ENCODE measurements around the gene ZC3H6. TPM values are rescaled to one million over a fixed set of nuclear protein-coding genes. Genes with fewer than 3 reads are reported as not detected.

Gene ZC3H6
- polyA plus RNA-seq, 1 donor from 2014 or later, result 7.5 TPM

GRCh38 chr2:112301171-112301584, 25.8 kb downstream of the ZC3H6 start:
- Mint-ChIP-seq H3K27ac (no peak overlapping the region), H3K9me3 (no peaks in the 10 kb centered on the region), H3K36me3 (peaks cover 23% of the 10 kb centered on the region), H3K27me3 (no peaks in the 10 kb centered on the region), H3K4me1 (peaks cover 2 to 14% (median 4%) of the 10 kb centered on the region in 3 donors), H3K4me3 (no peak overlapping the region)

DNA sequence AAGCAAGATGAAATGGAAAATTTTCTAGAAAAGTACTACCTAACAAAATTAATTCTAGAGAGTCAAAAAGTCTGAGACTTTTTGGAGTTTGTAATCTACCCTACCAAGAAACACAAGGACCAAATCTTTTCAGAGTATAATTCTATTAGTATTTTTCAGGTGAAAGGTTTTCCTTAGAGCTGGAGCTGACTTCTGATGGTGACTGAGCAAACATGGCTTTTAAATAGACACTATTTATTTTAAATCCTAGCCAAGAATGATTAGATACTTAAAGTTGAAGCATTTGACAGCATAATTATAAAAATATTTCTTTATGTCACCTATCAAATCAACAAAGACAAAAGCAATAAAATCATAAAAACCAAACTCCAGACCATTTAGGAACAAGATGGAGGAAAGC, 26.6 kb downstream of the ZC3H6 start:
- Mint-ChIP-seq H3K27me3 (no peaks in the 10 kb centered on the region), H3K4me3 (no peak overlapping the region), H3K9me3 (no peaks in the 10 kb centered on the region), H3K4me1 (peaks cover 2 to 14% (median 4%) of the 10 kb centered on the region in 3 donors), H3K27ac (no peak overlapping the region), H3K36me3 (peaks cover 29% of the 10 kb centered on the region)

DNA sequence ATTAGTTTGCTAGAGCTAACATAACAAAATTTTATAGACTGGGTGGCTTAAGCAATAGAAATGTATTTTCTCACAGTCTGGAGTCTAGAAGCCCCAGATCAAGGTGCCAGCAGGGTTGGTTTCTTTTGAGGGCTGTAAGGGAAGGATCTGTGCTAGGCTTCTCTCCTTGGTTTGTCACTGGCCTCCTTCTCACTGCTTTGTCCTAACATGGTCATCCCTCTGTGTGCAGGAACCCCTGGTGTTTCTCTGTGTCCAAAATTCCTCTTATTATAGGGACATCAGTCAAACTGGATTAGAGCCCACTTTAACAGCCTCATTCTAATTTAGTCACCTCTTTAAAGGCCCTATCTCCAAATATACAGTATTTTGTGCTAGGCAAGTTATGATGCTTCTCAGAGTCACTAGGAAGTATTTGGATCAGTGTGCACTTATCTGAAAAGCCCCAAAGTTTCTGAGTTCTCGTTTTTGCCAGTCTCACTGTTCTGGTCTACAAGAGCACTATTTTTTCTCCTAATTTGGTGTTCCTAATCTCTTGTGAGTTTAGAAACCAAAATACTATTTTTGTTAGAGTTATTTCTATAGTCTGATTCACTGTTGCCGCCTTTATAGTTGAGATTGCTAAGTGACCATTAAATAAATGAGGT, 29.0 kb downstream of the ZC3H6 start:
- H3K27me3 Mint-ChIP-seq, result no peaks in the 10 kb centered on the region
- H3K4me3 Mint-ChIP-seq, result no peak overlapping the region
- peak overlapping the region in 1 of 3 donors; percentile 41 for H3K27ac Mint-ChIP-seq
- peaks cover 28% of the 10 kb centered on the region for H3K36me3 Mint-ChIP-seq
- H3K9me3 Mint-ChIP-seq, result no peaks in the 10 kb centered on the region
- peaks cover 2 to 14% (median 4%) of the 10 kb centered on the region in 3 donors for H3K4me1 Mint-ChIP-seq

DNA sequence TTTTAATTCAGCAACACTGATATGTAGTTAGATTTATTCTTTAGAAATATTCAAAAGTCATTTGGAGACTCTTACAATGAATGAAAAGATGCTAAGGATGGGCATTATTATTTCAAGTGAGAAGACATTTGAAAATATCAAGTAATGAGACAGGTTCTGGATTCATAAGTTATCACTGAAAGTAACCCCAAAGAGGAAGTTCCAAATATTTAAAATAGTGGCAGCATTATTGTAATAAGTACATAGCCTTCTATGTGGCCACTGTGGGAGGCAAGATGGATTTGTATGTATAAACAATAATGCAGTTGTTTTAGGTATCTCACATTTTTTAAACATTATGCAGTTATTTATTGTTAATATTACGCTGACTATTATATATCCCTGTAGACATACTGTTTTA, 29.7 kb downstream of the ZC3H6 start:
- no peaks in the 10 kb centered on the region for H3K9me3 Mint-ChIP-seq
- H3K36me3 Mint-ChIP-seq, result peaks cover 28% of the 10 kb centered on the region
- H3K27me3 Mint-ChIP-seq, result no peaks in the 10 kb centered on the region
- no peak overlapping the region for H3K4me3 Mint-ChIP-seq
- H3K4me1 Mint-ChIP-seq, result peaks cover 2 to 14% (median 4%) of the 10 kb centered on the region in 3 donors
- H3K27ac Mint-ChIP-seq, result no peak overlapping the region

- peaks cover 15% of the 10 kb centered on the region for H3K36me3 Mint-ChIP-seq
- H3K4me1 Mint-ChIP-seq, result no peaks in the 10 kb centered on the region
- no peak overlapping the region for H3K27ac Mint-ChIP-seq
- H3K4me3 Mint-ChIP-seq, result no peak overlapping the region
- no peaks in the 10 kb centered on the region for H3K9me3 Mint-ChIP-seq
- H3K27me3 Mint-ChIP-seq, result no peaks in the 10 kb centered on the region
Measured at GRCh38 chr2:112310906-112311305, 35.5 kb downstream of the ZC3H6 start.

DNA sequence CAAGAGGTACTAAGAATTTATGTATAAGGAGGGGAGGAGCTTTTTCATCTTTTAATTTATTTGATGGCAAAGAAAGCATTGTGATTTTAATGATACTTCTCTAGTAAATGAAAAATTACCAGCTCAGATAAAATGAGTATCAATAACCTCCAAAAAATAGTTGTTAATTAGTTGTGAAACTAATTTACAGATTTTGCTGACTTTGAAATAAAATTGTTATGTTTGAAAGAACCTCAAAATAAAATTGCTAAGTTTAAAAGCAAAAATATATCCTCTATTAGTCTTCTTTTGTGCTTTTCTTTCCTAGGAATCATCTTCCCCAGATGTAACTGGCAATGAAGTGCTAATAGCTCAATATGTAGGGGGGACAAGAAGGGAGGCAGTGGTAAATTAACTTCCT, 36.5 kb downstream of the ZC3H6 start:
- H3K27ac Mint-ChIP-seq, result no peak overlapping the region

GRCh38 chr2:112312821-112313220, 37.4 kb downstream of the ZC3H6 start:
- Mint-ChIP-seq H3K27me3 (no peaks in the 10 kb centered on the region), H3K4me1 (no peaks in the 10 kb centered on the region), H3K36me3 (peaks cover 10% of the 10 kb centered on the region), H3K9me3 (no peaks in the 10 kb centered on the region), H3K27ac (peak overlapping the region in 1 of 3 donors; percentile 7), H3K4me3 (no peak overlapping the region)

More for the DNA sequence above, 36.5 kb downstream of the ZC3H6 start:
- Mint-ChIP-seq H3K36me3 (peaks cover 10% of the 10 kb centered on the region), H3K4me1 (no peaks in the 10 kb centered on the region), H3K9me3 (no peaks in the 10 kb centered on the region), H3K4me3 (no peak overlapping the region), H3K27me3 (no peaks in the 10 kb centered on the region)

DNA sequence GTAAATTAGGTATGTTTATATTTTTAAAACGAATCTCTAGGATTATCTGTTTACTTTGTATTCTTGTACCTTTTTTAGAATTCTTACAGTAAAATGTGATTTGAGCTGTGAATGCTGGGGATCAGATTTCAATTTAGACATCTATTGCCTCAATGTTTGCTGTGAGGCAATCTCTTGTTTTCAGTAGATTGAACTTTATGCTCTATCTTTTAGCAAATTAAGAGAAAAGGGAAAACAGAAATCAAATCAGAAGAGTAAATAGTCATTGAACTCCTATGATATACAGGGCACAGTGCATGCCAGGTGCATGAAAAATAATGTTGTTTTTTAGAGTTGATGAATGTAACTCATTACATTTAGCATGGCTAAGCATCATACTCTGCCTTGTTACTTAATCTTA, 39.5 kb downstream of the ZC3H6 start:
- Mint-ChIP-seq H3K27me3 (no peaks in the 10 kb centered on the region), H3K27ac (no peak overlapping the region), H3K4me3 (no peak overlapping the region), H3K9me3 (no peaks in the 10 kb centered on the region), H3K36me3 (peaks cover 16% of the 10 kb centered on the region), H3K4me1 (no peaks in the 10 kb centered on the region)

DNA sequence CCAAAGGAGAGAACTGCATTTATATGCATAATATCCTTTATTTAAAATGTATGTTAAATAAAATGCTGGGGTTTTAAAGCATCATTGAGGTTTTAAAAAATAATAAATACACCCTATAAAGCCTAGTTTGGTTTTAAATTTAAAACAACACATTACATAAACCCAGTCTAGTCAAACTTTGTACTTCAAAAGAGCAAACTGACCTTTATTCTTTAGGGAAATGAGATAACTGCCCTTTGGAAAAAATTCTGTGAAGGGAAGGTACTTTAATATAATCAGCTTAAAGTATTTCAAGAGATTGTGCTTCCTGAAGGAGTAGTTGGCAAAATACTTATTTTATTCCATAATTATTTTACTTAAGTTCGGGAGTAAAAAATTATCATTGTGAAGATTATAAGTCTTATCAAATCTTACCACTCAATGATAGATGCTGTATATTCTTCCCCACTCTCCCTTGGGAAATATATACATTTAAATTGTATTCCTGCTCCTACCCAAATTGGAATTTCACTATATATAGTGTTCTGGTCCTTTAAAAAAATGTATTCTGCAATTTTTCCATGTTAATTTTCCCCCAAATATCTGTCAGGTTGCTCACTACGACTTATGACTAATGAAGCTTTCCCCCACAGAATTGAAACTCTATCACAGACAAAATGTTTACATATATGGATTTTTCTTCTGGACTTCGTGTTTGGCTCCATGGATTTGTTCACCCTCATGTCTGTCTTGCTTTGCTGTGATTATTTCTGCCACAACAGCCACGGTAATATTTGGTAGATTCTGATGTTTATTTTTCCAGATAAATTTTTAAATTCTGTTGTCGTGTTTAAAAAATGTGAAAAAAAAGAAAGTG, 42.1 kb downstream of the ZC3H6 start:
- no peak overlapping the region for H3K27ac Mint-ChIP-seq
- H3K36me3 Mint-ChIP-seq, result peaks cover 18% of the 10 kb centered on the region
- H3K27me3 Mint-ChIP-seq, result no peaks in the 10 kb centered on the region
- H3K9me3 Mint-ChIP-seq, result no peaks in the 10 kb centered on the region
- H3K4me3 Mint-ChIP-seq, result no peak overlapping the region
- H3K4me1 Mint-ChIP-seq, result no peaks in the 10 kb centered on the region

GRCh38 chr2:112318515-112318914, 43.1 kb downstream of the ZC3H6 start:
- Mint-ChIP-seq H3K4me3 (no peak overlapping the region), H3K27me3 (no peaks in the 10 kb centered on the region), H3K27ac (no peak overlapping the region), H3K4me1 (no peaks in the 10 kb centered on the region), H3K9me3 (no peaks in the 10 kb centered on the region), H3K36me3 (peaks cover 20% of the 10 kb centered on the region)

- H3K4me1 Mint-ChIP-seq, result no peaks in the 10 kb centered on the region
- no peaks in the 10 kb centered on the region for H3K9me3 Mint-ChIP-seq
- no peak overlapping the region for H3K27ac Mint-ChIP-seq
- peaks cover 14% of the 10 kb centered on the region for H3K36me3 Mint-ChIP-seq
- H3K4me3 Mint-ChIP-seq, result no peak overlapping the region
- no peaks in the 10 kb centered on the region for H3K27me3 Mint-ChIP-seq
Measured at GRCh38 chr2:112321375-112322320, 46.3 kb downstream of the ZC3H6 start.

DNA sequence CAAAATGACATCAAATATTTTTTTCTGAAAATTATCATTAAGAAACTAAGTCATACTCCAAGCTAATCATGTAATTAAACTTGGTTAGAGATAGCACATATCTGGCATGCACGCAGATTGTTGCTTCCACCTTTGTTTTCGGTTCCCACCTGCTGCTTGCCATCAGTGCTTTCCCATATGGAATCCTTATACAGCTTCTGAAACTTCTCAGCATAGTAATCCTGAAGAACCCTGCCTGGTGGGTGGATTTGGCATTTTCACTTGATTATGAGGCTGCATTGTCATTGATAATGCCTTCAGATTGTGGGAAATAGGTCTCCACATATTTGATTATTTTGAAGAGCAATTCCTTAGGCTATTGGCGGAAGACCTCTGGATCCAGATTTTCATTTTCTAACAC, 47.5 kb downstream of the ZC3H6 start:
- Mint-ChIP-seq H3K4me1 (no peaks in the 10 kb centered on the region), H3K4me3 (no peak overlapping the region), H3K9me3 (no peaks in the 10 kb centered on the region), H3K27me3 (no peaks in the 10 kb centered on the region), H3K27ac (no peak overlapping the region), H3K36me3 (peaks cover 19% of the 10 kb centered on the region)

- H3K9me3 Mint-ChIP-seq, result no peaks in the 10 kb centered on the region
- H3K4me1 Mint-ChIP-seq, result no peaks in the 10 kb centered on the region
- peak overlapping the region in 1 of 3 donors; percentile 80 for H3K27ac Mint-ChIP-seq
- peaks cover 7% of the 10 kb centered on the region for H3K36me3 Mint-ChIP-seq
- no peak overlapping the region for H3K4me3 Mint-ChIP-seq
- no peaks in the 10 kb centered on the region for H3K27me3 Mint-ChIP-seq
Measured at GRCh38 chr2:112332123-112332696, 56.8 kb downstream of the ZC3H6 start.

- no peaks in the 10 kb centered on the region for H3K36me3 Mint-ChIP-seq
- H3K27ac Mint-ChIP-seq, result no peak overlapping the region
- no peaks in the 10 kb centered on the region for H3K9me3 Mint-ChIP-seq
- H3K4me3 Mint-ChIP-seq, result no peak overlapping the region
- H3K4me1 Mint-ChIP-seq, result no peaks in the 10 kb centered on the region
- H3K27me3 Mint-ChIP-seq, result no peaks in the 10 kb centered on the region
Measured at GRCh38 chr2:112335600-112335999, 60.2 kb downstream of the ZC3H6 start.

- H3K9me3 Mint-ChIP-seq, result no peaks in the 10 kb centered on the region
- no peak overlapping the region for H3K27ac Mint-ChIP-seq
- no peak overlapping the region for H3K4me3 Mint-ChIP-seq
Measured at GRCh38 chr2:112339986-112340385, 64.6 kb downstream of the ZC3H6 start.

More at GRCh38 chr2:112339986-112340385, 64.6 kb downstream of the ZC3H6 start:
- Mint-ChIP-seq H3K27me3 (no peaks in the 10 kb centered on the region), H3K4me1 (no peaks in the 10 kb centered on the region), H3K36me3 (no peaks in the 10 kb centered on the region)
